GM19099 (cell line): ENCODE data around the gene GEN1.

Source experiments
- POLR2A ChIP-seq: IDR thresholded peaks from 3 replicates; pipeline ENCODE4 v1.6.1; 2011; ENCODE audit warnings: low read depth; ENCODE audit not compliant: insufficient read length; ENCODE audit errors: extremely low read depth

GEN1 gene

GRCh38 chr2:17736989-17737388, 16.9 kb upstream of the GEN1 start:
- no peak for TF ChIP-seq POLR2A

GRCh38 chr2:17740203-17740602, 13.7 kb upstream of the GEN1 start:
- TF ChIP-seq POLR2A: no peak

GRCh38 chr2:17747684-17748452, 6.1 kb upstream of the GEN1 start:
- TF ChIP-seq POLR2A: no peak

- no peak for TF ChIP-seq POLR2A
Measured at GRCh38 chr2:17748745-17749144, 5.2 kb upstream of the GEN1 start.

- no peak for TF ChIP-seq POLR2A
Measured at GRCh38 chr2:17749753-17750438, 4.0 kb upstream of the GEN1 start.

GRCh38 chr2:17752246-17752645, 1.7 kb upstream of the GEN1 start:
- no peak for TF ChIP-seq POLR2A

- TF ChIP-seq POLR2A: peak; percentile 61
Measured at GRCh38 chr2:17752892-17753802, 791 bp upstream of the GEN1 start.

GRCh38 chr2:17754773-17755425, 961 bp downstream of the GEN1 start:
- TF ChIP-seq POLR2A: no peak

GRCh38 chr2:17756668-17757067, 2.7 kb downstream of the GEN1 start:
- no peak for TF ChIP-seq POLR2A

GRCh38 chr2:17757321-17757720, 3.4 kb downstream of the GEN1 start:
- TF ChIP-seq POLR2A: no peak

- TF ChIP-seq POLR2A: no peak
Measured at GRCh38 chr2:17758118-17758517, 4.2 kb downstream of the GEN1 start.

- TF ChIP-seq POLR2A: no peak
Measured at GRCh38 chr2:17759805-17760204, 5.9 kb downstream of the GEN1 start.

- TF ChIP-seq POLR2A: no peak
Measured at GRCh38 chr2:17762451-17762850, 8.5 kb downstream of the GEN1 start.

- no peak for TF ChIP-seq POLR2A
Measured at GRCh38 chr2:17763641-17764333, 9.8 kb downstream of the GEN1 start.
